Stomach (tissue), 9 donors: ENCODE results near the gene CD58. TPM values are rescaled to one million over a fixed set of nuclear protein-coding genes. Genes with fewer than 3 reads are reported as not detected.
A peak's percentile ranks its signal among the peaks of the same experiment; 100 is the strongest.

ENCODE experiments used
- DNase-seq, 2 donors: peaks; one replicate each; pipeline versions ENCODE4 v3.0.0 to v3.0.0-alpha.2; 2013 to 2019
- H3K27ac ChIP-seq, 5 donors: fragments of 200-600 bp in 4 of 5; sonication (generic) in 4 of 5; one replicate each; pipeline ENCODE4 v1.5.1; 2013 to 2019; ENCODE audit warnings: mild to moderate bottlenecking in 1 of 5, moderate library complexity in 1 of 5
- H3K27me3 ChIP-seq, 3 donors: fragments of 200-600 bp; sonication (generic); one replicate each; pipeline ENCODE4 v1.5.1; 2017 to 2019; ENCODE audit warnings: mixed run types in 1 of 3
- H3K36me3 ChIP-seq, 4 donors: fragments of 200-600 bp; sonication (generic); 1 replicate in 3 of 4; 2 replicates in 1 of 4; pipeline ENCODE4 v1.5.1; 2016 to 2019
- H3K4me1 ChIP-seq, 4 donors: fragments of 200-600 bp; sonication (generic); one replicate each; pipeline ENCODE4 v1.5.1; 2016 to 2019
- H3K4me3 ChIP-seq, 4 donors: fragments of 200-600 bp; sonication (generic) in 3 of 4; one replicate each; pipeline ENCODE4 v1.5.1; 2016 to 2019; ENCODE audit warnings: mild to moderate bottlenecking in 1 of 4
- H3K9me3 ChIP-seq, 4 donors: fragments of 200-600 bp; sonication (generic); one replicate each; pipeline ENCODE4 v1.5.1; 2016 to 2019
- CTCF ChIP-seq, 7 experiments: fragments of 450-650 bp in 4 of 7; fragments of 200-600 bp in 3 of 7; sonication (generic) in 3 of 7; IDR thresholded peaks; one replicate each; pipeline ENCODE4 v1.5.1; 2016 to 2019; ENCODE audit warnings: antibody characterized with exemption in 7 of 7, control low read depth in 2 of 7, mild to moderate bottlenecking in 1 of 7
- EP300 ChIP-seq: sonication (generic); formaldehyde crosslinking; IDR thresholded peaks from one replicate; pipeline ENCODE4 v1.6.1; 2017; ENCODE audit warnings: antibody characterized with exemption
- POLR2A ChIP-seq, 4 donors: fragments of 450-650 bp; IDR thresholded peaks; one replicate each; pipeline ENCODE4 v1.6.1; 2016; ENCODE audit warnings: antibody characterized with exemption in 4 of 4, control low read depth in 2 of 4, mild to moderate bottlenecking in 1 of 4, moderate library complexity in 1 of 4
- POLR2AphosphoS5 ChIP-seq, 3 donors: sonication (generic); formaldehyde crosslinking; IDR thresholded peaks; one replicate each; pipeline ENCODE4 v1.6.1; 2016; ENCODE audit warnings: antibody characterized with exemption in 3 of 3
- WGBS, 5 donors: extraction: QIAGEN DNeasy Blood & Tissue Kit in 3 of 5; methylation state at CpG; one replicate each; pipeline versions ENCODE4 v1.1.5 to v1.1.7; 2013 to 2018; 5-methylcytosine and 5-hydroxymethylcytosine counted together
- intact Hi-C: fragments of 100-400 bp; cut with DNase I; formaldehyde crosslinking; loops from one replicate; pipeline ENCODE4 v1.15.1; 2023; ENCODE audit warnings: low total_unique reads
- polyA plus RNA-seq, 3 donors: library from polyadenylated mRNA; stranded (reverse); fragments of 200-250 nt; gene quantifications; one replicate each; pipeline ENCODE4 v1.2.3, GENCODE V29; 2013
- total RNA-seq, 5 donors: library from RNA; depleted of rRNA; stranded (reverse); fragments of >200 nt; gene quantifications; one replicate each; pipeline versions ENCODE4 v1.1.0 to v1.2.3, GENCODE V29; 2014 to 2016
- donor health status: healthy with polysubstance abuse.
- donor health status: Bipolar disorder and iron deficiency.
- donor health status: healthy.

Gene CD58
- total and polyA plus RNA-seq, 8 donors: 1.2 to 48.8 (median 8.7) TPM

GRCh38 chr1:116482490-116482889, 88.3 kb downstream of the CD58 start:
- H3K4me1 ChIP-seq: peaks cover 11 to 28% (median 22%) of the 10 kb centered on the region in 4 donors
- TF ChIP-seq POLR2A (IDR thresholded peaks at IDR 0.05) (no peak), POLR2AphosphoS5 (IDR thresholded peaks at IDR 0.05) (no peak), CTCF (IDR thresholded peaks at IDR 0.05) (no peak), EP300 (no peak)
- H3K9me3 ChIP-seq: no peaks in the 10 kb centered on the region
- 60 to 88% (median 79%) methylated on average over 1 to 2 of the region's 2 CpGs for WGBS, 5 donors
- peak overlapping the region in 1 of 5 donors; percentile 57 for H3K27ac ChIP-seq
- no peak for DNase-seq
- no peaks in the 10 kb centered on the region for H3K27me3 ChIP-seq
- H3K4me3 ChIP-seq: no peak overlapping the region
- intact Hi-C loops: loop anchor here (10.0 kb wide), 1 partner anchor 118 kb away; no protein-coding TSS in a partner anchor
- H3K36me3 ChIP-seq: no peaks in the 10 kb centered on the region

- TF ChIP-seq CTCF (IDR thresholded peaks at IDR 0.05): no peak
- no peak for TF ChIP-seq POLR2AphosphoS5 (IDR thresholded peaks at IDR 0.05)
- TF ChIP-seq EP300: no peak
- TF ChIP-seq POLR2A (IDR thresholded peaks at IDR 0.05): no peak
- Histone ChIP-seq H3K27ac (no peak overlapping the region), H3K4me1 (peaks cover 11 to 31% (median 26%) of the 10 kb centered on the region in 4 donors), H3K4me3 (no peak overlapping the region), H3K27me3 (no peaks in the 10 kb centered on the region), H3K36me3 (no peaks in the 10 kb centered on the region), H3K9me3 (no peaks in the 10 kb centered on the region)
- DNase-seq: peak in 1 of 2 donors; percentile 41
- 59 to 82% (median 74%) methylated on average over 3 of the region's 3 CpGs for WGBS, 5 donors
- intact Hi-C loops: loop anchor here (10.0 kb wide), 1 partner anchor 117 kb away; no protein-coding TSS in a partner anchor
Measured at GRCh38 chr1:116481934-116482333, 88.9 kb downstream of the CD58 start.

- H3K27ac ChIP-seq: no peak overlapping the region
- TF ChIP-seq POLR2AphosphoS5 (IDR thresholded peaks at IDR 0.05): no peak
- no peak for TF ChIP-seq EP300
- no peak for TF ChIP-seq CTCF (IDR thresholded peaks at IDR 0.05)
- no peaks in the 10 kb centered on the region for H3K27me3 ChIP-seq
- peaks cover 10 to 27% (median 18%) of the 10 kb centered on the region in 4 donors for H3K4me1 ChIP-seq
- no peak for DNase-seq
- intact Hi-C loops: no loop called here
- no peak overlapping the region for H3K4me3 ChIP-seq
- H3K9me3 ChIP-seq: no peaks in the 10 kb centered on the region
- no peaks in the 10 kb centered on the region for H3K36me3 ChIP-seq
- 93 to 98% (median 94%) methylated on average over 5 to 6 of the region's 6 CpGs for WGBS, 5 donors
Measured at GRCh38 chr1:116478621-116479020, 92.2 kb downstream of the CD58 start.

- peak overlapping the region in 3 of 5 donors; percentile 56 to 84 (median 81) for H3K27ac ChIP-seq
- 32 to 69% (median 36%) methylated on average over 3 of the region's 3 CpGs for WGBS, 5 donors
- no peak for TF ChIP-seq POLR2A (IDR thresholded peaks at IDR 0.05)
- no peak for TF ChIP-seq POLR2AphosphoS5 (IDR thresholded peaks at IDR 0.05)
- TF ChIP-seq EP300: no peak
- no peak for TF ChIP-seq CTCF (IDR thresholded peaks at IDR 0.05)
- no peaks in the 10 kb centered on the region for H3K36me3 ChIP-seq
- peak in 1 of 2 donors; percentile 38 for DNase-seq
- no peak overlapping the region for H3K4me3 ChIP-seq
- peaks cover 9 to 29% (median 20%) of the 10 kb centered on the region in 4 donors for H3K4me1 ChIP-seq
- intact Hi-C loops: no loop called here
- no peaks in the 10 kb centered on the region for H3K9me3 ChIP-seq
- no peaks in the 10 kb centered on the region for H3K27me3 ChIP-seq
Measured at GRCh38 chr1:116477429-116477828, 93.4 kb downstream of the CD58 start.
